SK-N-SH treated with all-trans-retinoic acid at 6 μM for 48 hours (cell line): ENCODE results near the gene CSF3R.

ENCODE experiments used
- ATAC-seq: fragments of 200-7000 bp; cut with Tn5 transposase; 3 replicates; pipeline ENCODE4 v1.9.1; 2020; ENCODE audit warnings: mild to moderate bottlenecking, moderate library complexity
- ARNTL ChIP-seq: fragments of 450-650 bp; formaldehyde crosslinking; IDR thresholded peaks from 2 replicates; pipeline ENCODE4 v1.5.0; 2020; ENCODE audit warnings: low read depth, mild to moderate bottlenecking, moderate library complexity, borderline replicate concordance
- BACH2 ChIP-seq: fragments of 250-450 bp; sonication (Bioruptor Pico); IDR thresholded peaks from 2 replicates; pipeline ENCODE4 v1.9.0; 2021; ENCODE audit warnings: mild to moderate bottlenecking, borderline replicate concordance
- CSDC2 ChIP-seq: fragments of 250-450 bp; sonication (Bioruptor Pico); IDR thresholded peaks from 2 replicates; pipeline ENCODE4 v1.5.0; 2020; ENCODE audit warnings: mild to moderate bottlenecking, moderate library complexity
- ESRRG ChIP-seq: fragments of 250-450 bp; sonication (Bioruptor Pico); IDR thresholded peaks from 2 replicates; pipeline ENCODE4 v1.6.1; 2021; ENCODE audit warnings: mild to moderate bottlenecking
- GLIS3 ChIP-seq: fragments of 250-450 bp; sonication (Bioruptor Pico); IDR thresholded peaks from 2 replicates; pipeline ENCODE4 v1.5.0; 2020; ENCODE audit warnings: mild to moderate bottlenecking, moderate library complexity
- ISL1 ChIP-seq: fragments of 250-450 bp; sonication (Bioruptor Pico); IDR thresholded peaks from 2 replicates; pipeline ENCODE4 v2.1.2; 2022; ENCODE audit warnings: mild to moderate bottlenecking, moderate library complexity
- PATZ1 ChIP-seq: fragments of 250-450 bp; sonication (Bioruptor Pico); IDR thresholded peaks from 2 replicates; pipeline ENCODE4 v1.8.0; 2020; ENCODE audit warnings: mild to moderate bottlenecking, moderate library complexity, borderline replicate concordance
- POU6F1 ChIP-seq: fragments of 250-450 bp; sonication (Bioruptor Pico); IDR thresholded peaks from 2 replicates; pipeline ENCODE4 v1.8.0; 2021; ENCODE audit warnings: low read depth, mild to moderate bottlenecking, moderate library complexity, borderline replicate concordance
- PPARA ChIP-seq: fragments of 250-450 bp; sonication (Bioruptor Pico); IDR thresholded peaks from 2 replicates; pipeline ENCODE4 v1.5.0; 2020; ENCODE audit warnings: mild to moderate bottlenecking, borderline replicate concordance
- RARB ChIP-seq: fragments of 250-450 bp; sonication (Bioruptor Pico); IDR thresholded peaks from 2 replicates; pipeline ENCODE4 v1.8.0; 2021; ENCODE audit warnings: mild to moderate bottlenecking, moderate library complexity
- SNAI2 ChIP-seq: fragments of 250-450 bp; sonication (Bioruptor Pico); IDR thresholded peaks from 2 replicates; pipeline ENCODE4 v1.5.0; 2020; ENCODE audit warnings: mild to moderate bottlenecking, moderate library complexity
- TCF4 ChIP-seq: fragments of 250-450 bp; sonication (Bioruptor Pico); IDR thresholded peaks from 2 replicates; pipeline ENCODE4 v1.8.0; 2021; ENCODE audit warnings: mild to moderate bottlenecking, moderate library complexity, borderline replicate concordance
- TOX ChIP-seq: fragments of 250-450 bp; sonication (Bioruptor Pico); IDR thresholded peaks from 2 replicates; pipeline ENCODE4 v1.8.0; 2021; ENCODE audit warnings: mild to moderate bottlenecking, moderate library complexity, borderline replicate concordance
- ZC3H10 ChIP-seq: fragments of 250-450 bp; sonication (Bioruptor Pico); IDR thresholded peaks from 2 replicates; pipeline ENCODE4 v1.5.1; 2021; ENCODE audit warnings: mild to moderate bottlenecking, moderate library complexity
- ZFP3 ChIP-seq: fragments of 250-450 bp; sonication (Bioruptor Pico); IDR thresholded peaks from 2 replicates; pipeline ENCODE4 v1.5.0; 2020; ENCODE audit warnings: mild to moderate bottlenecking, moderate library complexity
- ZFP30 ChIP-seq: fragments of 450-650 bp; formaldehyde crosslinking; IDR thresholded peaks from 2 replicates; pipeline ENCODE4 v1.5.0; 2022; ENCODE audit warnings: mild to moderate bottlenecking, moderate library complexity
- ZNF565 ChIP-seq: fragments of 450-650 bp; formaldehyde crosslinking; conservative IDR thresholded peaks from 2 replicates; pipeline ENCODE4 v1.5.0; 2020; ENCODE audit warnings: low read depth, mild to moderate bottlenecking, moderate library complexity
- ZNF70 ChIP-seq: fragments of 450-650 bp; formaldehyde crosslinking; IDR thresholded peaks from 2 replicates; pipeline ENCODE4 v1.5.0; 2020; ENCODE audit warnings: mild to moderate bottlenecking, moderate library complexity
- ZNF8 ChIP-seq: fragments of 450-650 bp; formaldehyde crosslinking; IDR thresholded peaks from 2 replicates; pipeline ENCODE4 v1.5.0; 2020; ENCODE audit warnings: mild to moderate bottlenecking, moderate library complexity
- TF ChIP-seq, protein P1 (sequence below): fragments of 250-450 bp; sonication (Bioruptor Pico); IDR thresholded peaks from 2 replicates; pipeline ENCODE4 v1.5.1; 2020; ENCODE audit warnings: low read depth, mild to moderate bottlenecking, moderate library complexity
- TF ChIP-seq, protein P2 (sequence below): fragments of 250-450 bp; sonication (Bioruptor Pico); IDR thresholded peaks from 2 replicates; pipeline ENCODE4 v1.5.0; 2020; ENCODE audit warnings: mild to moderate bottlenecking, moderate library complexity

Gene CSF3R

DNA sequence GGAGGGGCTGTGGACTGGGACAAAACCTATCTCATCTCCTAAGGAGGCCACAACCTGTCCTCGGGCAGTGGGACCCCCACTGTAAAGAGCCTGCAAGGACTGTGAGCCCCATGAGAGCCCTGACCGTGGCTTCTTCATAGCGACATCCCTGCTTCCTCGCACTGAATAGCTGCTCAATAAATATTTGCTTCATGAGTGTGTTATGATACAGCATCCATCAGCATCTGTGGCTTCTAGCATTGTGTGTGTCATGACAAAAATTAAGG, 40.5 kb upstream of the CSF3R start:
- TF ChIP-seq ZNF8 (CRISPR knock-in tag) (no peak), ZFP30 (CRISPR knock-in tag) (no peak), ZC3H10 (CRISPR knock-in tag) (no peak), RARB (no peak), TCF4 (CRISPR knock-in tag) (no peak), PATZ1 (no peak), PPARA (no peak), BACH2 (CRISPR knock-in tag) (no peak), ZNF565 (CRISPR knock-in tag) (no peak)
- TF ChIP-seq, protein P1, sequence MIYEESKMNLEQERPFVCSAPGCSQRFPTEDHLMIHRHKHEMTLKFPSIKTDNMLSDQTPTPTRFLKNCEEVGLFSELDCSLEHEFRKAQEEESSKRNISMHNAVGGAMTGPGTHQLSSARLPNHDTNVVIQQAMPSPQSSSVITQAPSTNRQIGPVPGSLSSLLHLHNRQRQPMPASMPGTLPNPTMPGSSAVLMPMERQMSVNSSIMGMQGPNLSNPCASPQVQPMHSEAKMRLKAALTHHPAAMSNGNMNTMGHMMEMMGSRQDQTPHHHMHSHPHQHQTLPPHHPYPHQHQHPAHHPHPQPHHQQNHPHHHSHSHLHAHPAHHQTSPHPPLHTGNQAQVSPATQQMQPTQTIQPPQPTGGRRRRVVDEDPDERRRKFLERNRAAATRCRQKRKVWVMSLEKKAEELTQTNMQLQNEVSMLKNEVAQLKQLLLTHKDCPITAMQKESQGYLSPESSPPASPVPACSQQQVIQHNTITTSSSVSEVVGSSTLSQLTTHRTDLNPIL, result no peak
- TF ChIP-seq, protein P2, sequence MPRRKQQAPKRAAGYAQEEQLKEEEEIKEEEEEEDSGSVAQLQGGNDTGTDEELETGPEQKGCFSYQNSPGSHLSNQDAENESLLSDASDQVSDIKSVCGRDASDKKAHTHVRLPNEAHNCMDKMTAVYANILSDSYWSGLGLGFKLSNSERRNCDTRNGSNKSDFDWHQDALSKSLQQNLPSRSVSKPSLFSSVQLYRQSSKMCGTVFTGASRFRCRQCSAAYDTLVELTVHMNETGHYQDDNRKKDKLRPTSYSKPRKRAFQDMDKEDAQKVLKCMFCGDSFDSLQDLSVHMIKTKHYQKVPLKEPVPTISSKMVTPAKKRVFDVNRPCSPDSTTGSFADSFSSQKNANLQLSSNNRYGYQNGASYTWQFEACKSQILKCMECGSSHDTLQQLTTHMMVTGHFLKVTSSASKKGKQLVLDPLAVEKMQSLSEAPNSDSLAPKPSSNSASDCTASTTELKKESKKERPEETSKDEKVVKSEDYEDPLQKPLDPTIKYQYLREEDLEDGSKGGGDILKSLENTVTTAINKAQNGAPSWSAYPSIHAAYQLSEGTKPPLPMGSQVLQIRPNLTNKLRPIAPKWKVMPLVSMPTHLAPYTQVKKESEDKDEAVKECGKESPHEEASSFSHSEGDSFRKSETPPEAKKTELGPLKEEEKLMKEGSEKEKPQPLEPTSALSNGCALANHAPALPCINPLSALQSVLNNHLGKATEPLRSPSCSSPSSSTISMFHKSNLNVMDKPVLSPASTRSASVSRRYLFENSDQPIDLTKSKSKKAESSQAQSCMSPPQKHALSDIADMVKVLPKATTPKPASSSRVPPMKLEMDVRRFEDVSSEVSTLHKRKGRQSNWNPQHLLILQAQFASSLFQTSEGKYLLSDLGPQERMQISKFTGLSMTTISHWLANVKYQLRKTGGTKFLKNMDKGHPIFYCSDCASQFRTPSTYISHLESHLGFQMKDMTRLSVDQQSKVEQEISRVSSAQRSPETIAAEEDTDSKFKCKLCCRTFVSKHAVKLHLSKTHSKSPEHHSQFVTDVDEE (CRISPR knock-in tag), result no peak
- ATAC-seq, result no peak

- TF ChIP-seq ARNTL (CRISPR knock-in tag) (no peak), GLIS3 (no peak), ZC3H10 (CRISPR knock-in tag) (no peak), BACH2 (CRISPR knock-in tag) (no peak), RARB (no peak), ZNF70 (CRISPR knock-in tag) (no peak), ISL1 (CRISPR knock-in tag) (no peak), CSDC2 (CRISPR knock-in tag) (no peak), TOX (CRISPR knock-in tag) (no peak), ESRRG (CRISPR knock-in tag) (no peak), PATZ1 (no peak), TCF4 (CRISPR knock-in tag) (no peak), SNAI2 (CRISPR knock-in tag) (no peak), ZFP30 (CRISPR knock-in tag) (no peak), ZFP3 (CRISPR knock-in tag) (no peak), POU6F1 (no peak)
- TF ChIP-seq, protein P1, result no peak
- no peak for ATAC-seq
Measured at GRCh38 chr1:36522461-36523229, 39.9 kb upstream of the CSF3R start.
